Measurements from ENCODE around the gene TBKBP1.

The TBKBP1 gene

GRCh38 chr17:47719411-47720152, 25.6 kb downstream of the TBKBP1 start:
- H2AFZ ChIP-seq (ENCODE audit: low read depth) = peak overlapping the region; percentile 26; the same call in 1 of the 2 replicates
- H3K4me2 ChIP-seq = peak overlapping the region; percentile 98
- no peak for TF ChIP-seq CTCF (conservative IDR thresholded peaks at IDR 0.05; ENCODE audit: low read depth, low read length)
- no peaks in the 10 kb centered on the region for H3K27me3 ChIP-seq (ENCODE audit: insufficient read depth, low read depth)
- H3K36me3 ChIP-seq (ENCODE audit: insufficient read depth) = no peaks in the 10 kb centered on the region
- peak overlapping the region; percentile 45; the same call in 1 of the 2 replicates for H3K27ac ChIP-seq
- H3K79me2 ChIP-seq (ENCODE audit: insufficient read depth, low read depth) = no peaks in the 10 kb centered on the region
- H3K9ac ChIP-seq = peak overlapping the region; percentile 14; the same call in 1 of the 2 replicates
- peaks cover 45% of the 10 kb centered on the region for H3K4me1 ChIP-seq (ENCODE audit: low read depth, poor library complexity, severe bottlenecking)
- H4K20me1 ChIP-seq (ENCODE audit: insufficient read depth) = no peaks in the 10 kb centered on the region
- H3K4me3 ChIP-seq (IDR thresholded peaks at IDR 0.05; ENCODE audit: insufficient read depth, low read depth, low read length) = no peak overlapping the region

- Histone ChIP-seq H3K4me3 (IDR thresholded peaks at IDR 0.05; ENCODE audit: insufficient read depth, low read depth, low read length) (no peak overlapping the region), H3K4me2 (peak overlapping the region; percentile 98), H3K27me3 (ENCODE audit: insufficient read depth, low read depth) (no peaks in the 10 kb centered on the region), H3K9ac (peak overlapping the region; percentile 14; the same call in 1 of the 2 replicates), H2AFZ (ENCODE audit: low read depth) (peak overlapping the region; percentile 26; the same call in 1 of the 2 replicates), H3K36me3 (ENCODE audit: insufficient read depth) (no peaks in the 10 kb centered on the region), H4K20me1 (ENCODE audit: insufficient read depth) (no peaks in the 10 kb centered on the region), H3K4me1 (ENCODE audit: low read depth, poor library complexity, severe bottlenecking) (peaks cover 45% of the 10 kb centered on the region), H3K79me2 (ENCODE audit: insufficient read depth, low read depth) (no peaks in the 10 kb centered on the region), H3K27ac (peak overlapping the region; percentile 45; the same call in 1 of the 2 replicates)
- TF ChIP-seq CTCF (conservative IDR thresholded peaks at IDR 0.05; ENCODE audit: low read depth, low read length) = no peak
Observed at GRCh38 chr17:47720196-47720595, 26.2 kb downstream of the TBKBP1 start.

- Histone ChIP-seq H4K20me1 (ENCODE audit: insufficient read depth) (no peaks in the 10 kb centered on the region), H3K4me2 (peak overlapping the region; percentile 98), H2AFZ (ENCODE audit: low read depth) (no peak overlapping the region; the same call in 1 of the 2 replicates), H3K27me3 (ENCODE audit: insufficient read depth, low read depth) (no peaks in the 10 kb centered on the region), H3K36me3 (ENCODE audit: insufficient read depth) (no peaks in the 10 kb centered on the region), H3K4me1 (ENCODE audit: low read depth, poor library complexity, severe bottlenecking) (peaks cover 45% of the 10 kb centered on the region), H3K79me2 (ENCODE audit: insufficient read depth, low read depth) (no peaks in the 10 kb centered on the region), H3K27ac (no peak overlapping the region), H3K4me3 (IDR thresholded peaks at IDR 0.05; ENCODE audit: insufficient read depth, low read depth, low read length) (no peak overlapping the region), H3K9ac (no peak overlapping the region)
- TF ChIP-seq CTCF (conservative IDR thresholded peaks at IDR 0.05; ENCODE audit: low read depth, low read length) = no peak
Observed at GRCh38 chr17:47720754-47721533, 27.0 kb downstream of the TBKBP1 start.

- no peak overlapping the region for H3K9ac ChIP-seq
- no peaks in the 10 kb centered on the region for H3K79me2 ChIP-seq (ENCODE audit: insufficient read depth, low read depth)
- no peak overlapping the region for H3K4me3 ChIP-seq (IDR thresholded peaks at IDR 0.05; ENCODE audit: insufficient read depth, low read depth, low read length)
- no peak overlapping the region for H2AFZ ChIP-seq (ENCODE audit: low read depth)
- peaks cover 44% of the 10 kb centered on the region for H3K4me1 ChIP-seq (ENCODE audit: low read depth, poor library complexity, severe bottlenecking)
- no peak overlapping the region for H3K4me2 ChIP-seq
- no peaks in the 10 kb centered on the region for H4K20me1 ChIP-seq (ENCODE audit: insufficient read depth)
- no peak overlapping the region for H3K27ac ChIP-seq
- H3K27me3 ChIP-seq (ENCODE audit: insufficient read depth, low read depth) = no peaks in the 10 kb centered on the region
- TF ChIP-seq CTCF (conservative IDR thresholded peaks at IDR 0.05; ENCODE audit: low read depth, low read length) = no peak
- no peaks in the 10 kb centered on the region for H3K36me3 ChIP-seq (ENCODE audit: insufficient read depth)
Observed at GRCh38 chr17:47721725-47722124, 27.8 kb downstream of the TBKBP1 start.
